Testis (tissue), 2 donors: Measurements from ENCODE around the gene ABCA3.

Experiments used
- POLR2A ChIP-seq: fragments of 450-650 bp; IDR thresholded peaks from one replicate; pipeline ENCODE4 v1.6.1; 2017; ENCODE audit warnings: antibody characterized with exemption, mild to moderate bottlenecking, moderate library complexity
- TF ChIP-seq, protein P1 (sequence below), 3 experiments: fragments of 450-650 bp in 2 of 3; fragments of 200-600 bp in 1 of 3; sonication (generic) in 1 of 3; IDR thresholded peaks; one replicate each; pipeline ENCODE4 v1.5.1; 2016 to 2019; ENCODE audit warnings: antibody characterized with exemption in 3 of 3, mild to moderate bottlenecking in 2 of 3, moderate library complexity in 1 of 3

DNA sequence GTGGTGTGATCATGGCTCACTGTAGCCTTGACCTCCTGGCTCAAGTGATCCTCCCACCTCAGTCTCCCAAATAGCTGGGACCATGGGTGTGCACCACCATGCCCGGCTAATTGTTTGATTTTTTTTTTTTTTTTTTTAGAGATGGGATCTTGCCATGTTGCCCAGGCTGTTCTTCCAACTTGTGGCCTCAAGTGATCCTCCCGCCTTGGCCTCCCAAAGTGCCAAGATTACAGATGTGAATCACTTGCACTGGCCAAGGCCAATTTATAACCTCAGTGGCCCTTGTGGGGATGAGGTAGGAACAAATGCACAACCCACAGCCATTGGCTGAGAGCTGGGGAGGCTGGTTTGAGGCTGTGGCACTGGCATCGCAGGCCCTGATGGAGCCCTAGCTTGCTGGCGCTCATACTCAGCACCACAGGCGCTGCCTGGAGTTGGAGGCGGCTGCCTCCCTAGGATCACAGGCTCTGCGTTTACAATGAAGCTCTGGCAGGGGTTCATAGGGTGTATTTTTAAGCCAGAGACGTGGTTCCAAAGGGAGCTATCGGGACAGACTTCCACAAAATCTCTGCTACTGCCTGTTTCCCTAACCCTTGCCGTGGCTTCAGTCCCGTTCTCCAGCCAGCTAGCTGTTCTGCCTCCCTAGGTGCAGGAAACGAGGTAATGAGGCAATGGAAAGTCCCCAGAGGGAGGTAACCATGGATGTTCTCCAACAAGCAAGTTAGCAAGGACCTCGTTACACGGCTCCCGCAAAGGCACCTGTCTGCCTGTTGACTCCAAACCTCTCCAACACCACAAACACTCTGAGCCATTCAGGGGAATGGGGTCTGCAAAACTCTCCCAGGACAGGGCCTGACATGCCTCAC lies 2.9 kb downstream of the ABCA3 start:
- TF ChIP-seq POLR2A = no peak
- TF ChIP-seq, protein P1, sequence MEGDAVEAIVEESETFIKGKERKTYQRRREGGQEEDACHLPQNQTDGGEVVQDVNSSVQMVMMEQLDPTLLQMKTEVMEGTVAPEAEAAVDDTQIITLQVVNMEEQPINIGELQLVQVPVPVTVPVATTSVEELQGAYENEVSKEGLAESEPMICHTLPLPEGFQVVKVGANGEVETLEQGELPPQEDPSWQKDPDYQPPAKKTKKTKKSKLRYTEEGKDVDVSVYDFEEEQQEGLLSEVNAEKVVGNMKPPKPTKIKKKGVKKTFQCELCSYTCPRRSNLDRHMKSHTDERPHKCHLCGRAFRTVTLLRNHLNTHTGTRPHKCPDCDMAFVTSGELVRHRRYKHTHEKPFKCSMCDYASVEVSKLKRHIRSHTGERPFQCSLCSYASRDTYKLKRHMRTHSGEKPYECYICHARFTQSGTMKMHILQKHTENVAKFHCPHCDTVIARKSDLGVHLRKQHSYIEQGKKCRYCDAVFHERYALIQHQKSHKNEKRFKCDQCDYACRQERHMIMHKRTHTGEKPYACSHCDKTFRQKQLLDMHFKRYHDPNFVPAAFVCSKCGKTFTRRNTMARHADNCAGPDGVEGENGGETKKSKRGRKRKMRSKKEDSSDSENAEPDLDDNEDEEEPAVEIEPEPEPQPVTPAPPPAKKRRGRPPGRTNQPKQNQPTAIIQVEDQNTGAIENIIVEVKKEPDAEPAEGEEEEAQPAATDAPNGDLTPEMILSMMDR (IDR thresholded peaks at IDR 0.05) = no peak
